H9 (cell line): ENCODE results near the gene ZNF816. TPM values are rescaled to one million over a fixed set of nuclear protein-coding genes. Genes with fewer than 3 reads are reported as not detected.

ENCODE experiments used
- DNase-seq: peaks from one replicate; pipeline ENCODE4 v3.0.0-alpha.2; 2017
- H2AFZ ChIP-seq: one replicate; pipeline ENCODE4 v1.6.1; 2013; ENCODE audit warnings: mild to moderate bottlenecking, low read length, control low read depth, moderate library complexity
- H2AK5ac ChIP-seq: 2 replicates; pipeline ENCODE4 v1.6.1; 2013; ENCODE audit warnings: low read length, control low read depth, mixed read lengths; ENCODE audit not compliant: insufficient read length
- H2BK120ac ChIP-seq: one replicate; pipeline ENCODE4 v1.6.1; 2013; ENCODE audit warnings: low read depth, mild to moderate bottlenecking, low read length, control low read depth, inconsistent platforms; ENCODE audit not compliant: poor library complexity, severe bottlenecking
- H2BK12ac ChIP-seq: 2 replicates; pipeline ENCODE4 v1.6.1; 2013; ENCODE audit warnings: low read length, control low read depth, mixed read lengths, low read depth; ENCODE audit not compliant: insufficient read length
- H2BK15ac ChIP-seq: 2 replicates; pipeline ENCODE4 v1.6.1; 2013; ENCODE audit warnings: low read depth, low read length, control low read depth
- H2BK20ac ChIP-seq: one replicate; pipeline ENCODE4 v1.6.1; 2013; ENCODE audit warnings: low read depth, mild to moderate bottlenecking, low read length, control low read depth, inconsistent platforms; ENCODE audit not compliant: poor library complexity, severe bottlenecking
- H2BK5ac ChIP-seq: 2 replicates; pipeline ENCODE4 v1.6.1; 2013; ENCODE audit warnings: low read length, control low read depth, mixed read lengths; ENCODE audit not compliant: insufficient read length
- H3K14ac ChIP-seq: 2 replicates; pipeline ENCODE4 v1.6.1; 2013; ENCODE audit warnings: low read length, control low read depth; ENCODE audit not compliant: insufficient read depth
- H3K18ac ChIP-seq: 2 replicates; pipeline ENCODE4 v1.6.1; 2013; ENCODE audit warnings: low read depth, mild to moderate bottlenecking, mixed read lengths, low read length, control low read depth; ENCODE audit not compliant: insufficient read length
- H3K23ac ChIP-seq: 2 replicates; pipeline ENCODE4 v1.6.1; 2013; ENCODE audit warnings: low read length, control low read depth, mixed read lengths, low read depth; ENCODE audit not compliant: insufficient read length
- H3K23me2 ChIP-seq: 2 replicates; pipeline ENCODE4 v1.6.1; 2013; ENCODE audit warnings: low read depth, mild to moderate bottlenecking, mixed read lengths, low read length, control low read depth; ENCODE audit not compliant: insufficient read length, poor library complexity, severe bottlenecking
- H3K27ac ChIP-seq: 2 replicates; pipeline ENCODE4 v1.5.1; 2013; ENCODE audit warnings: low read length, control low read depth, mixed read lengths, low read depth; ENCODE audit not compliant: insufficient read length
- H3K27me3 ChIP-seq: 2 replicates; pipeline ENCODE4 v1.6.1; 2013; ENCODE audit warnings: low read length, control low read depth, inconsistent platforms; ENCODE audit not compliant: insufficient read depth
- H3K4ac ChIP-seq: 2 replicates; pipeline ENCODE4 v1.6.1; 2013; ENCODE audit warnings: low read depth, mild to moderate bottlenecking, control low read depth, inconsistent platforms, low read length, moderate library complexity
- H3K4me1 ChIP-seq: 2 replicates; pipeline ENCODE4 v1.6.1; 2013; ENCODE audit warnings: low read length, control low read depth, inconsistent platforms; ENCODE audit not compliant: insufficient read depth
- H3K4me2 ChIP-seq: 2 replicates; pipeline ENCODE4 v1.6.1; 2013; ENCODE audit warnings: low read length, control low read depth, mixed read lengths; ENCODE audit not compliant: insufficient read length, insufficient read depth
- H3K56ac ChIP-seq: 2 replicates; pipeline ENCODE4 v1.6.1; 2013; ENCODE audit warnings: low read depth, mild to moderate bottlenecking, mixed read lengths, low read length, control low read depth; ENCODE audit not compliant: insufficient read length
- H3K79me1 ChIP-seq: 2 replicates; pipeline ENCODE4 v1.6.1; 2013; ENCODE audit warnings: low read depth, mild to moderate bottlenecking, moderate library complexity, low read length, control low read depth, inconsistent platforms; ENCODE audit not compliant: insufficient read depth, poor library complexity, severe bottlenecking
- H3K79me2 ChIP-seq: 2 replicates; pipeline ENCODE4 v1.6.1; 2013; ENCODE audit warnings: low read length, control low read depth, inconsistent platforms; ENCODE audit not compliant: insufficient read depth
- H3K9ac ChIP-seq: 2 replicates; pipeline ENCODE4 v1.6.1; 2013; ENCODE audit warnings: low read length, control low read depth, mixed read lengths; ENCODE audit not compliant: insufficient read length; ENCODE audit errors: extremely low read depth
- H3K9me3 ChIP-seq: one replicate; pipeline ENCODE4 v1.6.1; 2013; ENCODE audit warnings: low read depth, low read length, inconsistent platforms; ENCODE audit not compliant: control insufficient read depth
- H3T11ph ChIP-seq: one replicate; pipeline ENCODE4 v1.6.1; 2013; ENCODE audit warnings: mild to moderate bottlenecking, low read length, control low read depth, inconsistent platforms
- H4K20me1 ChIP-seq: one replicate; pipeline ENCODE4 v1.6.1; 2013; ENCODE audit not compliant: control insufficient read depth, insufficient read length, insufficient read depth
- H4K5ac ChIP-seq: 2 replicates; pipeline ENCODE4 v1.6.1; 2013; ENCODE audit warnings: low read depth, mild to moderate bottlenecking, mixed read lengths, low read length, control low read depth; ENCODE audit not compliant: insufficient read length
- H4K8ac ChIP-seq: replicated peaks from 2 replicates; pipeline ENCODE4 v1.6.1; 2013; ENCODE audit warnings: low read length, control low read depth, mixed read lengths, low read depth; ENCODE audit not compliant: insufficient read length
- H4K91ac ChIP-seq: 2 replicates; pipeline ENCODE4 v1.6.1; 2013; ENCODE audit warnings: low read depth, mild to moderate bottlenecking, moderate library complexity, mixed read lengths, low read length, control low read depth; ENCODE audit not compliant: insufficient read length
- H3K27ac Mint-ChIP-seq, 3 experiments: 2 replicates in 2 of 3; 3 replicates in 1 of 3; pipeline ENCODE4 v1.8.0; 2020 to 2021; ENCODE audit warnings: mixed read lengths in 3 of 3, mild to moderate bottlenecking in 1 of 3, moderate library complexity in 1 of 3
- H3K27me3 Mint-ChIP-seq: 2 replicates; pipeline ENCODE4 v1.8.0; 2021; ENCODE audit warnings: low read depth, mild to moderate bottlenecking, moderate library complexity, mixed read lengths
- H3K36me3 Mint-ChIP-seq, 3 experiments: 2 replicates in 2 of 3; 3 replicates in 1 of 3; pipeline ENCODE4 v1.8.0; 2020 to 2021; ENCODE audit warnings: low read depth in 3 of 3, mixed read lengths in 3 of 3; ENCODE audit not compliant: insufficient read depth in 1 of 3
- H3K4me1 Mint-ChIP-seq, 2 experiments: 2 replicates each; pipeline ENCODE4 v1.8.0; 2020; ENCODE audit warnings: mixed read lengths in 2 of 2
- H3K4me3 Mint-ChIP-seq, 2 experiments: 2 replicates in 1 of 2; 3 replicates in 1 of 2; pipeline ENCODE4 v1.8.0; 2020 to 2021; ENCODE audit warnings: mild to moderate bottlenecking in 2 of 2, mixed read lengths in 2 of 2, moderate library complexity in 1 of 2
- H3K9me3 Mint-ChIP-seq, 2 experiments: 2 replicates in 1 of 2; 3 replicates in 1 of 2; pipeline ENCODE4 v1.8.0; 2020; ENCODE audit warnings: mild to moderate bottlenecking in 2 of 2, mixed read lengths in 2 of 2, moderate library complexity in 1 of 2
- CTCF ChIP-seq: fragments of 200-600 bp; sonication (generic); conservative IDR thresholded peaks from 3 replicates; pipeline ENCODE4 v1.8.0; 2021; ENCODE audit warnings: antibody characterized with exemption, mild to moderate bottlenecking
- WGBS: extraction: QIAGEN DNeasy Blood & Tissue Kit; methylation state at CpG from one replicate; pipeline ENCODE4 v1.1.7; 2013; ENCODE audit warnings: missing lambda C conversion rate, low lambda C conversion rate, mixed read lengths; ENCODE audit not compliant: insufficient read length; ENCODE audit errors: extremely low coverage; 5-methylcytosine and 5-hydroxymethylcytosine counted together
- total RNA-seq: library from RNA; stranded (reverse); gene quantifications from 2 replicates; pipeline ENCODE4 v1.2.1, GENCODE V29; 2021

Gene ZNF816
- total RNA-seq, 1 experiment from 2014 or later, result 15.1 TPM

- H3K4me1 ChIP-seq, result no peaks in the 10 kb centered on the region
- no peak overlapping the region for H3T11ph ChIP-seq
- Mint-ChIP-seq H3K4me1 (peaks cover 21 to 22% of the 10 kb centered on the region in 2 experiments), H3K27ac (no peak overlapping the region), H3K9me3 (peaks cover 0 to 5% of the 10 kb centered on the region in 2 experiments), H3K4me3 (no peak overlapping the region), H3K27me3 (no peaks in the 10 kb centered on the region; the same call in 1 of the 2 replicates), H3K36me3 (peaks cover 42 to 55% (median 47%) of the 10 kb centered on the region in 3 experiments)
- no peak overlapping the region for H2AK5ac ChIP-seq
- DNase-seq, result no peak
- no peak overlapping the region for H3K27ac ChIP-seq
- H4K8ac ChIP-seq, result no peak overlapping the region
- peaks cover 6% of the 10 kb centered on the region for H3K9me3 ChIP-seq
- no peak overlapping the region for H3K4ac ChIP-seq
- H4K20me1 ChIP-seq, result no peaks in the 10 kb centered on the region
- H3K79me1 ChIP-seq, result peaks cover 2% of the 10 kb centered on the region
- H2BK15ac ChIP-seq, result no peak overlapping the region
- no peak overlapping the region for H2BK120ac ChIP-seq
- H3K56ac ChIP-seq, result no peak overlapping the region
- H2AFZ ChIP-seq, result no peak overlapping the region
- H3K79me2 ChIP-seq, result no peaks in the 10 kb centered on the region; the same call in 1 of the 2 replicates
- H2BK5ac ChIP-seq, result no peak overlapping the region
- no peak overlapping the region for H3K9ac ChIP-seq
- no peak overlapping the region for H3K18ac ChIP-seq
- no peak overlapping the region for H3K4me2 ChIP-seq
- WGBS, result no CpG with 5 or more reads among the region's 11 CpGs
- H3K23me2 ChIP-seq, result peaks cover 9% of the 10 kb centered on the region
- H2BK20ac ChIP-seq, result no peak overlapping the region
- H3K27me3 ChIP-seq, result no peaks in the 10 kb centered on the region
- no peak overlapping the region for H2BK12ac ChIP-seq
- no peak overlapping the region for H3K14ac ChIP-seq
- no peak overlapping the region for H3K23ac ChIP-seq
- no peak for TF ChIP-seq CTCF
- H4K5ac ChIP-seq, result no peak overlapping the region
- no peak overlapping the region for H4K91ac ChIP-seq
Observed at GRCh38 chr19:52959613-52960295, 2.9 kb downstream of the ZNF816 start.
